Neural cell (in vitro differentiated cells): ENCODE results near the gene LRRC63. TPM values are rescaled to one million over a fixed set of nuclear protein-coding genes. Genes with fewer than 3 reads are reported as not detected.

ENCODE experiments used
- H2AFZ ChIP-seq: fragments of 200-600, 300-800 bp; sonication (generic), shearing (Covaris generic); 2 replicates; pipeline ENCODE4 v1.6.0; 2014; ENCODE audit warnings: low read depth, mild to moderate bottlenecking, antibody characterized with exemption, low read length, moderate library complexity
- H3F3A ChIP-seq: fragments of 200-600 bp; shearing (Covaris generic); 2 replicates; pipeline ENCODE4 v1.6.1; 2016; ENCODE audit warnings: mild to moderate bottlenecking, moderate library complexity, mixed read lengths, antibody characterized with exemption, low read length; ENCODE audit not compliant: insufficient read depth, poor library complexity, severe bottlenecking
- H3K27ac ChIP-seq: fragments of 200-600, 300-800 bp; sonication (generic), shearing (Covaris generic); 2 replicates; pipeline ENCODE4 v1.5.1; 2014; ENCODE audit warnings: mild to moderate bottlenecking, low read length, moderate library complexity
- H3K27me3 ChIP-seq: fragments of 300-800, 200-600 bp; sonication (generic), shearing (Covaris generic); 2 replicates; pipeline ENCODE4 v1.6.0; 2014; ENCODE audit warnings: mild to moderate bottlenecking, low read depth, low read length, moderate library complexity; ENCODE audit not compliant: insufficient read depth
- H3K36me3 ChIP-seq: fragments of 300-800, 200-600 bp; sonication (generic), shearing (Covaris generic); 2 replicates; pipeline ENCODE4 v1.5.1; 2014; ENCODE audit warnings: mild to moderate bottlenecking, antibody characterized with exemption, low read length, moderate library complexity; ENCODE audit not compliant: insufficient read depth
- H3K4me2 ChIP-seq: fragments of 300-800, 200-600 bp; sonication (generic), shearing (Covaris generic); 2 replicates; pipeline ENCODE4 v1.6.0; 2014; ENCODE audit warnings: mild to moderate bottlenecking, low read length
- H3K4me3 ChIP-seq: fragments of 300-800, 200-600 bp; sonication (generic), shearing (Covaris generic); 2 replicates; pipeline ENCODE4 v1.5.1; 2014; ENCODE audit warnings: mild to moderate bottlenecking, low read length, moderate library complexity
- H3K79me2 ChIP-seq: fragments of 200-600 bp; shearing (Covaris generic); replicated peaks from 2 replicates; pipeline ENCODE4 v1.6.0; 2014; ENCODE audit warnings: mild to moderate bottlenecking, low read length, moderate library complexity; ENCODE audit not compliant: insufficient read depth
- H3K9ac ChIP-seq: fragments of 300-800, 200-600 bp; sonication (generic), shearing (Covaris generic); 2 replicates; pipeline ENCODE4 v1.6.1; 2016; ENCODE audit warnings: mild to moderate bottlenecking, low read length, mixed read lengths
- H3K9me2 ChIP-seq: fragments of 200-600 bp; shearing (Covaris generic); 2 replicates; pipeline ENCODE4 v1.6.1; 2016; ENCODE audit warnings: mild to moderate bottlenecking, low read length, mixed read lengths; ENCODE audit not compliant: insufficient read depth
- H3K9me3 ChIP-seq: fragments of 200-600, 300-800 bp; sonication (generic), shearing (Covaris generic); 2 replicates; pipeline ENCODE4 v1.6.1; 2016; ENCODE audit warnings: mild to moderate bottlenecking, mixed run types, low read length, moderate library complexity, mixed read lengths
- H4K20me1 ChIP-seq: fragments of 200-600 bp; shearing (Covaris generic); 2 replicates; pipeline ENCODE4 v1.6.1; 2016; ENCODE audit warnings: mild to moderate bottlenecking, mixed run types; ENCODE audit not compliant: insufficient read depth
- EP300 ChIP-seq: fragments of 450-650 bp; conservative IDR thresholded peaks from 2 replicates; pipeline ENCODE4 v1.6.1; 2014; ENCODE audit warnings: antibody characterized with exemption, mild to moderate bottlenecking, moderate library complexity; ENCODE audit not compliant: poor library complexity, severe bottlenecking
- EZH2 ChIP-seq: fragments of 200-600, 300-800 bp; shearing (Covaris generic), sonication (generic); IDR thresholded peaks from 2 replicates; pipeline ENCODE4 v1.6.1; 2014; ENCODE audit warnings: antibody characterized with exemption, low read length, borderline replicate concordance, mild to moderate bottlenecking; ENCODE audit not compliant: insufficient read depth, poor library complexity, severe bottlenecking
- MXI1 ChIP-seq: fragments of 450-650 bp; conservative IDR thresholded peaks from 2 replicates; pipeline ENCODE4 v1.6.1; 2014; ENCODE audit warnings: antibody characterized with exemption, mild to moderate bottlenecking; ENCODE audit not compliant: poor library complexity, severe bottlenecking
- POLR2AphosphoS5 ChIP-seq: IDR thresholded peaks from 2 replicates; pipeline ENCODE4 v1.6.1; 2012
- RAD21 ChIP-seq: fragments of 450-650 bp; conservative IDR thresholded peaks from 2 replicates; pipeline ENCODE4 v1.6.1; 2014; ENCODE audit warnings: antibody characterized with exemption, mild to moderate bottlenecking, moderate library complexity
- SMC3 ChIP-seq: fragments of 450-650 bp; conservative IDR thresholded peaks from 2 replicates; pipeline ENCODE4 v1.6.1; 2014; ENCODE audit warnings: antibody characterized with exemption, mild to moderate bottlenecking, moderate library complexity; ENCODE audit not compliant: poor library complexity
- TAF1 ChIP-seq: IDR thresholded peaks from 2 replicates; pipeline ENCODE4 v1.6.1; 2012; ENCODE audit warnings: low read depth
- polyA plus RNA-seq: library from polyadenylated mRNA; depleted of rRNA; stranded (reverse); fragments of >200 nt; gene quantifications from 2 replicates; pipeline ENCODE4 v1.2.3, GENCODE V29; 2014
- TF ChIP-seq, protein P1 (sequence below): fragments of 450-650 bp; IDR thresholded peaks from 2 replicates; pipeline ENCODE4 v1.5.1; 2014; ENCODE audit warnings: antibody characterized with exemption, mild to moderate bottlenecking, moderate library complexity; ENCODE audit not compliant: poor library complexity, severe bottlenecking
- TF ChIP-seq, protein P2 (sequence below): IDR thresholded peaks from 2 replicates; pipeline ENCODE4 v1.6.1; 2012; ENCODE audit warnings: borderline replicate concordance

The LRRC63 gene
- polyA plus RNA-seq, 1 donor from 2014 or later: not detected

DNA sequence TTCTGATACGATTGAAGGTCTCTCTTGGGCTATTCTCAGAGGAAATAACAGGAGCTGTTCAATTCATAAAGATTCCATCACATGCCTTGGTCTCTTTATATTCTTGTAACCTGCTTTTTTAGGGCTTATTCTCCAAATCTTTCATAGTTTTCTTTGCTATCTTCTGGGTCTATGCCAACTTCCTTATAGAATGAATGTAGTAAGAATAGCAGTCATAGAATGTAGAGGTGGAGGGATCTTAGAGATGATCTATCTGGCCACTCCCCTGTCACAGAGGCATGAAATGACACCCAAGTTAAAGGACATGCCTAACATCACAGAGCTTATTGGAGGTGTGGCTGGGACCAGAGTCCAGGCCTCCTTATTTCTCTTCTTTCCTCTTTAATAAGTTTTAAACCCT lies 42.9 kb upstream of the LRRC63 start:
- no peak overlapping the region for H3K4me3 ChIP-seq
- H3K9me2 ChIP-seq: no peaks in the 10 kb centered on the region
- TF ChIP-seq, protein P1, sequence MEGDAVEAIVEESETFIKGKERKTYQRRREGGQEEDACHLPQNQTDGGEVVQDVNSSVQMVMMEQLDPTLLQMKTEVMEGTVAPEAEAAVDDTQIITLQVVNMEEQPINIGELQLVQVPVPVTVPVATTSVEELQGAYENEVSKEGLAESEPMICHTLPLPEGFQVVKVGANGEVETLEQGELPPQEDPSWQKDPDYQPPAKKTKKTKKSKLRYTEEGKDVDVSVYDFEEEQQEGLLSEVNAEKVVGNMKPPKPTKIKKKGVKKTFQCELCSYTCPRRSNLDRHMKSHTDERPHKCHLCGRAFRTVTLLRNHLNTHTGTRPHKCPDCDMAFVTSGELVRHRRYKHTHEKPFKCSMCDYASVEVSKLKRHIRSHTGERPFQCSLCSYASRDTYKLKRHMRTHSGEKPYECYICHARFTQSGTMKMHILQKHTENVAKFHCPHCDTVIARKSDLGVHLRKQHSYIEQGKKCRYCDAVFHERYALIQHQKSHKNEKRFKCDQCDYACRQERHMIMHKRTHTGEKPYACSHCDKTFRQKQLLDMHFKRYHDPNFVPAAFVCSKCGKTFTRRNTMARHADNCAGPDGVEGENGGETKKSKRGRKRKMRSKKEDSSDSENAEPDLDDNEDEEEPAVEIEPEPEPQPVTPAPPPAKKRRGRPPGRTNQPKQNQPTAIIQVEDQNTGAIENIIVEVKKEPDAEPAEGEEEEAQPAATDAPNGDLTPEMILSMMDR: no peak
- TF ChIP-seq POLR2AphosphoS5: no peak
- TF ChIP-seq MXI1: no peak
- TF ChIP-seq EP300: no peak
- no peak for TF ChIP-seq RAD21
- no peak for TF ChIP-seq EZH2
- TF ChIP-seq SMC3: no peak
- no peak for TF ChIP-seq TAF1
- TF ChIP-seq, protein P2, sequence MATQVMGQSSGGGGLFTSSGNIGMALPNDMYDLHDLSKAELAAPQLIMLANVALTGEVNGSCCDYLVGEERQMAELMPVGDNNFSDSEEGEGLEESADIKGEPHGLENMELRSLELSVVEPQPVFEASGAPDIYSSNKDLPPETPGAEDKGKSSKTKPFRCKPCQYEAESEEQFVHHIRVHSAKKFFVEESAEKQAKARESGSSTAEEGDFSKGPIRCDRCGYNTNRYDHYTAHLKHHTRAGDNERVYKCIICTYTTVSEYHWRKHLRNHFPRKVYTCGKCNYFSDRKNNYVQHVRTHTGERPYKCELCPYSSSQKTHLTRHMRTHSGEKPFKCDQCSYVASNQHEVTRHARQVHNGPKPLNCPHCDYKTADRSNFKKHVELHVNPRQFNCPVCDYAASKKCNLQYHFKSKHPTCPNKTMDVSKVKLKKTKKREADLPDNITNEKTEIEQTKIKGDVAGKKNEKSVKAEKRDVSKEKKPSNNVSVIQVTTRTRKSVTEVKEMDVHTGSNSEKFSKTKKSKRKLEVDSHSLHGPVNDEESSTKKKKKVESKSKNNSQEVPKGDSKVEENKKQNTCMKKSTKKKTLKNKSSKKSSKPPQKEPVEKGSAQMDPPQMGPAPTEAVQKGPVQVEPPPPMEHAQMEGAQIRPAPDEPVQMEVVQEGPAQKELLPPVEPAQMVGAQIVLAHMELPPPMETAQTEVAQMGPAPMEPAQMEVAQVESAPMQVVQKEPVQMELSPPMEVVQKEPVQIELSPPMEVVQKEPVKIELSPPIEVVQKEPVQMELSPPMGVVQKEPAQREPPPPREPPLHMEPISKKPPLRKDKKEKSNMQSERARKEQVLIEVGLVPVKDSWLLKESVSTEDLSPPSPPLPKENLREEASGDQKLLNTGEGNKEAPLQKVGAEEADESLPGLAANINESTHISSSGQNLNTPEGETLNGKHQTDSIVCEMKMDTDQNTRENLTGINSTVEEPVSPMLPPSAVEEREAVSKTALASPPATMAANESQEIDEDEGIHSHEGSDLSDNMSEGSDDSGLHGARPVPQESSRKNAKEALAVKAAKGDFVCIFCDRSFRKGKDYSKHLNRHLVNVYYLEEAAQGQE: no peak
- no peak overlapping the region for H3K4me2 ChIP-seq
- H2AFZ ChIP-seq: no peak overlapping the region
- no peaks in the 10 kb centered on the region for H3K79me2 ChIP-seq
- no peaks in the 10 kb centered on the region for H3K9me3 ChIP-seq
- no peak overlapping the region for H3K27ac ChIP-seq
- no peaks in the 10 kb centered on the region for H4K20me1 ChIP-seq
- H3K27me3 ChIP-seq: no peaks in the 10 kb centered on the region
- no peaks in the 10 kb centered on the region for H3K36me3 ChIP-seq
- no peaks in the 10 kb centered on the region for H3F3A ChIP-seq
- H3K9ac ChIP-seq: no peak overlapping the region

DNA sequence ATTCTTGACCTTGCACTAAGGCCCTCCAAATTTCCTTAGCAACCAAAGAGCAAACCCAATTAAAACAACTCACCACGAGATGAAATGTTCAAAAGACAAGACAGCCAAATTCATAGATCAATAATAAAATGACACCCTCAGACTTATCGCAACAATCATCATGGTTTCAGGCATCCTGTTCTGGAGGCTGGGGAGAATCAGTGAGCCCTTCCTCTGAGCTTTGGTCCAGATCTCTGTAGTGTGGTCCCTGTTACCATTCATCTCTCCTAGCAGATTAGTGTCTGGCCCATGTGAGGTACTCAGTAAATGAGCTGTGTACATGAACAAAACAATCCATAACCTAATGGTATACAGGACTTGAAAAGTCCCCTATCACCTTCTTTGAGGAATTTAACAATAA lies 42.0 kb upstream of the LRRC63 start:
- no peaks in the 10 kb centered on the region for H3K9me3 ChIP-seq
- H3K4me3 ChIP-seq: no peak overlapping the region
- no peak overlapping the region for H3K27ac ChIP-seq
- H3K9ac ChIP-seq: no peak overlapping the region
- H3K36me3 ChIP-seq: no peaks in the 10 kb centered on the region
- H3K27me3 ChIP-seq: no peaks in the 10 kb centered on the region
- no peaks in the 10 kb centered on the region for H3K9me2 ChIP-seq
- no peak overlapping the region for H3K4me2 ChIP-seq
- H4K20me1 ChIP-seq: no peaks in the 10 kb centered on the region
- TF ChIP-seq EP300 (no peak), MXI1 (no peak)
- TF ChIP-seq, protein P1: no peak
- no peaks in the 10 kb centered on the region for H3K79me2 ChIP-seq
- no peaks in the 10 kb centered on the region for H3F3A ChIP-seq
- H2AFZ ChIP-seq: no peak overlapping the region
